HG03060 (cell line): ENCODE data around the gene KIAA0513.

Experiments
- ATAC-seq: cut with Tn5 transposase; IDR thresholded peaks from one replicate; pipeline ENCODE4 v1.9.1; 2021; ENCODE audit warnings: low read depth, moderate number of reproducible peaks; ENCODE audit not compliant: unreplicated experiment

KIAA0513 gene

GRCh38 chr16:85067426-85067825 is 39.8 kb downstream of the KIAA0513 start:
- no peak for ATAC-seq

- ATAC-seq, result no peak
Observed at GRCh38 chr16:85068746-85069145, 41.2 kb downstream of the KIAA0513 start.

GRCh38 chr16:85069171-85069570 is 41.6 kb downstream of the KIAA0513 start:
- no peak for ATAC-seq

- ATAC-seq, result no peak
Observed at GRCh38 chr16:85072076-85072860, 44.7 kb downstream of the KIAA0513 start.

GRCh38 chr16:85072947-85073346 is 45.4 kb downstream of the KIAA0513 start:
- no peak for ATAC-seq

- ATAC-seq, result no peak
Observed at GRCh38 chr16:85074225-85074914, 46.8 kb downstream of the KIAA0513 start.

- no peak for ATAC-seq
Observed at GRCh38 chr16:85075236-85075924, 47.8 kb downstream of the KIAA0513 start.

GRCh38 chr16:85077039-85077438 is 49.4 kb downstream of the KIAA0513 start:
- ATAC-seq, result no peak

GRCh38 chr16:85077576-85078125 is 50.1 kb downstream of the KIAA0513 start:
- ATAC-seq, result no peak

- ATAC-seq, result no peak
Observed at GRCh38 chr16:85078226-85078625, 50.6 kb downstream of the KIAA0513 start.

GRCh38 chr16:85078952-85079351 is 51.4 kb downstream of the KIAA0513 start:
- no peak for ATAC-seq

- no peak for ATAC-seq
Observed at GRCh38 chr16:85079785-85080570, 52.4 kb downstream of the KIAA0513 start.

- no peak for ATAC-seq
Observed at GRCh38 chr16:85081038-85081437, 53.4 kb downstream of the KIAA0513 start.

- ATAC-seq, result no peak
Observed at GRCh38 chr16:85081765-85082164, 54.2 kb downstream of the KIAA0513 start.

GRCh38 chr16:85082173-85083050 is 54.8 kb downstream of the KIAA0513 start:
- no peak for ATAC-seq

GRCh38 chr16:85083051-85083639 is 55.5 kb downstream of the KIAA0513 start:
- ATAC-seq, result no peak

- ATAC-seq, result no peak
Observed at GRCh38 chr16:85084841-85085510, 57.4 kb downstream of the KIAA0513 start.

GRCh38 chr16:85085721-85086120 is 58.1 kb downstream of the KIAA0513 start:
- ATAC-seq, result no peak
